GM18520 (cell line): ENCODE results near the gene NOS3.

Source experiments
- ATAC-seq: cut with Tn5 transposase; IDR thresholded peaks from one replicate; pipeline ENCODE4 v1.9.1; 2021; ENCODE audit not compliant: unreplicated experiment

The NOS3 gene

GRCh38 chr7:150977382-150978125, 13.3 kb upstream of the NOS3 start:
- ATAC-seq = no peak

DNA sequence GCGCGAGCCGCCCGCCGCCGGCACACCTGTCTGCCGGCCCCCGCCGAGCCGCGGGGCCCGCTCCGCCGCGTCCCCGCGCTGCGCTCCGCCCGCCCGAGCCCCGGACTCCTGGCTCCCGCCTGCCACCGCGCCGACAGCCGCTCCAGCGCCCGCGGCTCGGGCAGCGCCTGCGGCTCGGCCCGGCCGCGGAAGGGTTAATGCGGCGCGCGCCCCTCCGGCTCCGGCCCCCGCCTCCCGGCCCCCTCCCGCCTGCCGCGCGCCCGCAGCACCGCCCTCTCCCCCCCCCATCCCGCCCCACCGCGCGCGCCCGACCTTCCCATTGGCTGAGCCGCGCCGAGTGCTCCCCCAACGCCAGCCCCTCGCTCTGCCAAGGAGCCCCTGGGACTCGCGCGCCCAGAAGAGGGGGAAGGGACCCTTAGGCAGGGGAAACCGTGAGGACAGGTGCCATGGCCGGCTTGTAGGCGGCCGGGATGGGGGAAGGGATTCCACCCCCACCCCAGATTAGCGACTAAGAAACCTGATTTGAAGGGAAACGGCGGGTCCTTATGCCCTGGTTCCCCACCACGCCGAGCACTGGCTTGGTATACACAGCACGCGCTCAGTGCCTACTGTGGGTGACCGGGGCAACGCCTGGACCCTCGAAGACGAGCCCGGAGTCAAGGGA, 12.6 kb upstream of the NOS3 start, which contains the start of gene KCNH2:
Gene KCNH2 (minus strand): TSS at position 196 of the 664 bp plus-strand sequence. CDS start 408 bp downstream, outside the sequence.
- ATAC-seq = no peak

DNA sequence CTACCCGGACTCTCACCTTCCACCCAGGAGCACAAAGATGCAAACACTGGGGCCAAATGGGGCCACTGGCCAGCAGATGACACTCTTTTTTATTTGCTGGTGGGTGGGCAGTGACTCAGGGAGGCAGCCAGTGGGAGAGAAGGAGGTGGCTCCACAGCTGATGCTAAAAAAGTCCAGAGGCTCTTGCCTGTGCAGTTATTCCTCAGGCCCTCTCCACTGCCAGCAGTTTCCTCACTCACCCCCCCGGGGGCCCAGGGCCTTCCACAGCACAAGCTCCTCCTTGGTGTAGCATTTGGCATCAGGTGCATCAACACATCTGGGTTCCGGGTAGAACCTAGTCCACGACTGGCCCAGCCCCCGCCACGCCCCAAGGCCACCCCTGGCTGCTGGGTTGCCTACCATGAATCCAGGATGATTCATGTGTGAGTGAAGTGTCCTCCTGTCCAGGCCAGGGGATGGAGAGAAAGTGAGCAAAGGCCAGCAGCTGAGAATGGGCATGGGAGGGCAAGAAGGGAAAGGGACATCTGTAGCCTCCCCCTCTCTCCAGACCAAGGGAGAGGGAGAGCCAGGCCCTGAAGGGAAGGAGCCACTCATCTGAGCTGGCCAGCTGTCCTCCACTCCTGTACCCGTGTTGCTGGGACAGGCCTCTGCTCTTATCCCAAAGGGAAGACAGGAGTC, 11.0 kb upstream of the NOS3 start:
- ATAC-seq = no peak

GRCh38 chr7:150980663-150981062, 10.2 kb upstream of the NOS3 start:
- ATAC-seq = no peak

- no peak for ATAC-seq
These were observed 9.2 kb upstream of the NOS3 start for GRCh38 chr7:150981644-150982043.

- no peak for ATAC-seq
These were observed 8.5 kb upstream of the NOS3 start for GRCh38 chr7:150982351-150982750.

DNA sequence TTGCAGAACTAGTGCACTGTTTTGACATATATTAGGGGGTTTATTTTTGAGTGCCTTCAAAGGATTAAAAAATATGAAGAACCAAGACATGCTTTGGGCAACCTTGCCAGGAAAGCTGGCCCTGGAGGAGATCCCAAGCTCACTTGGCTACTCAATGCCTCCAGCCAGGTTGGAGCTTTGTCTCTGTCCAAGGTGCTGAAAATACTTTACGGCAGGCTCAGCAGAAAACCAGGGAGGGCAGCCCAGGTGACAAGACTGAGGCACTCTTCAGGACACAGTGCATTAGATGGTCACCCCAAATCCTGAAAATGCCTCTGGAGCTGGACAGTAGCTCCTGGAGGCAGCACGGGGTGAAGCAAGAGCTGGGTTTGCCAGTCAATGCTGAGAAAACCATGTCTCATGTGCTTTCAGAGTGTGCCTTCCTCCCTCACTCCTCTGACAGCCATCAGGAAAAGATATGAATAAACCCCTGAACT, 6.9 kb upstream of the NOS3 start:
- ATAC-seq = no peak

- no peak for ATAC-seq
These were observed 4.7 kb upstream of the NOS3 start for GRCh38 chr7:150986099-150986512.

DNA sequence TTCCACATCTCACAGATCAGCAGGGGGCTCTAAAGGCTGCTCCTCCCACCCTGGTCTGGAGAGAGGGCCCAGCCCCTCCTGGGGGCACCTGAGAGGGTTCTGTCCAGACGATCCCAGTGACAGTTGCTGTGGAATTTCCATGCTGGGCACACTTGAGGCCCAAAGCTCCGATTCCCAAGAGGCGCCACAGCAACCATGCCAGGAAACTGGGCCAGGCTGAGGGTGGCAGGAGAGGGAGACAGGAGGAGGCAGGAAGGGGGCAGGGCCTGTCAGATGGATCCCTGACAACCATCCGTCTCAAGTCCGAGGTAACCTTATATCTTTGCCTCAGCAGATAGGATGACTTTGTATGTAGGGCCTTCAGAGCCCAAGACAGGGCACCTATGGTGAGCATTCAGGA, 4.3 kb upstream of the NOS3 start:
- no peak for ATAC-seq

DNA sequence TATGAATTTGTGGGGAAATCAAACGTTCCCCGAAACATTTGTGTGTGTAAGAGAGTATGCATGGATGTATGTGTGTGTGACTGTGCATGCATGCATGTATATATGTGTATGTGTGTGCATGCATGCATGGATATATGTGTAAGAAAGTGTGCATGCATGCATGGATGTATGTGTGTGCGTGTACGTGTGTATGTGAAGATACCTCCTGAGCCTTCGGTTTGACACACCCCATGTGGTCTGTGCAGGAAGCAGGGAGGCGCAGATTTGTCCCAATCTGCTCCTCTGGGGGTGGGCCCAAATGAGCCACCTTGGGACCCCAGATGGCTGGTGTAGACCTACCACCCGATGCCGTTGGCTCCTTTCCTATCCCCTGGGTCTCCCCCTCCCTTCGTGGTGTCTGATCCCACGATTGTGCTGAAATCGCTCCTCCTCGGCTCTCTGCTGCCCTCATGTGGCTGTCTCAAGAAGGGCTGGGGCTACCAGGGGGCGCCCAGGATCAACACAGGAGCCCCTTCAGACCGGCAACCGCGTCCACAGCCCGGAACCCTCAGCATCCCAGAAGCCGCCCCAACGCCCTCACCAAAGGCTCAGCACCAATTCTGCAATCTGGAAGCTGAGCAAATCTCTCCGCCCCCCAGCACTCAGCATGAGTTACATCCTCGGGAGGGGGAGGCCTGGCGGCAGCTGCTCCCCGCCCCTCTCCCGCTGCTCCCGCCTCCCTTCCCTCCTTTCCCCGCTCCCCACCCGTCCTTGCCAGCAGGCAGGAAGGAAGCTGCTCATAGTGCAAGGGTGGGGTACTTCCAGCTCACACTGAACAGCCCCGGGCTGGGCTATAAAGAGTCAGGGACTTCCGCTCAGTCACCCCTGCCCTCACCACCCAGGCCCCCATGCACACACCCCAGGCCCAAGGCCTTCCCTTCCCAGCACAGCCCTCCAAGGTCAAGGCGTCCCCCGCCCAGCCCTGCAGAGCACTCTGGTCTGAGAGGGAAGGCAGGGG, 2.3 kb upstream of the NOS3 start:
- no peak for ATAC-seq

DNA sequence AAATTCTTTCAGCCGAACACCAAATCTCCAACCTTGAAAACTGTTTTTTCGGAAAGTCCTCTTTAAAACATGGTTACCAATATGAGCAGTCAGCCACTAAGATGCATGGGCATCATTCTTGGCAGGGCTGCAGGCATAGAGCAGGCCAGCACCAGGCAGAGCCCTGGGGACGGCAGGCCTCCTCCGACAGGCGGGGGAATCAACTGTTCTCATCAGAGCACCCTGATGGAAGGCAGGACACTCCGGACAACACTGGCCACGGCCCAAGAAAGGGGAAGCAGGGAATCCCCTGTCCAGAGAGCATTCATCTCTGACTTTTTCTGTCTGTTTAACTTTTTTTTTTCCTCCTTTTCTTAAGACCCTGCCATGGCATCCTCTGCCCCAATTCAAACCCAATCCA, 1.4 kb upstream of the NOS3 start:
- no peak for ATAC-seq

DNA sequence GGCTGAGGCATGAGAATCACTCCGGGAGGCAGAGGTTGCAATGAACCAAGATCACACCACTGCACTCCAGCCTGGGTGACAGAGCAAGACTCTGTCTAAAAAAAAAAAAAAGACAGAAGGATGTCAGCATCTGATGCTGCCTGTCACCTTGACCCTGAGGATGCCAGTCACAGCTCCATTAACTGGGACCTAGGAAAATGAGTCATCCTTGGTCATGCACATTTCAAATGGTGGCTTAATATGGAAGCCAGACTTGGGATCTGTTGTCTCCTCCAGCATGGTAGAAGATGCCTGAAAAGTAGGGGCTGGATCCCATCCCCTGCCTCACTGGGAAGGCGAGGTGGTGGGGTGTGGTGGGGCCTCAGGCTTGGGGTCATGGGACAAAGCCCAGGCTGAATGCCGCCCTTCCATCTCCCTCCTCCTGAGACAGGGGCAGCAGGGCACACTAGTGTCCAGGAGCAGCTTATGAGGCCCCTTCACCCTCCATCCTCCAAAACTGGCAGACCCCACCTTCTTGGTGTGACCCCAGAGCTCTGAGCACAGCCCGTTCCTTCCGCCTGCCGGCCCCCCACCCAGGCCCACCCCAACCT, 1.3 kb downstream of the NOS3 start:
- no peak for ATAC-seq

DNA sequence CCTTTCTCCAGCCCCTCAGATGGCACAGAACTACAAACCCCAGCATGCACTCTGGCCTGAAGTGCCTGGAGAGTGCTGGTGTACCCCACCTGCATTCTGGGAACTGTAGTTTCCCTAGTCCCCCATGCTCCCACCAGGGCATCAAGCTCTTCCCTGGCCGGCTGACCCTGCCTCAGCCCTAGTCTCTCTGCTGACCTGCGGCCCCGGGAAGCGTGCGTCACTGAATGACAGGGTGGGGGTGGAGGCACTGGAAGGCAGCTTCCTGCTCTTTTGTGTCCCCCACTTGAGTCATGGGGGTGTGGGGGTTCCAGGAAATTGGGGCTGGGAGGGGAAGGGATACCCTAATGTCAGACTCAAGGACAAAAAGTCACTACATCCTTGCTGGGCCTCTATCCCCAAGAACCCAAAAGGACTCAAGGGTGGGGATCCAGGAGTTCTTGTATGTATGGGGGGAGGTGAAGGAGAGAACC, 2.1 kb downstream of the NOS3 start:
- no peak for ATAC-seq

DNA sequence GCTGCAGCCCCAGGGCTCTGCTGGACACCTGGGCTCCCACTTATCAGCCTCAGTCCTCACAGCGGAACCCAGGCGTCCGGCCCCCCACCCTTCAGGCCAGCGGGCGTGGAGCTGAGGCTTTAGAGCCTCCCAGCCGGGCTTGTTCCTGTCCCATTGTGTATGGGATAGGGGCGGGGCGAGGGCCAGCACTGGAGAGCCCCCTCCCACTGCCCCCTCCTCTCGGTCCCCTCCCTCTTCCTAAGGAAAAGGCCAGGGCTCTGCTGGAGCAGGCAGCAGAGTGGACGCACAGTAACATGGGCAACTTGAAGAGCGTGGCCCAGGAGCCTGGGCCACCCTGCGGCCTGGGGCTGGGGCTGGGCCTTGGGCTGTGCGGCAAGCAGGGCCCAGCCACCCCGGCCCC, 2.7 kb downstream of the NOS3 start:
- ATAC-seq = no peak

DNA sequence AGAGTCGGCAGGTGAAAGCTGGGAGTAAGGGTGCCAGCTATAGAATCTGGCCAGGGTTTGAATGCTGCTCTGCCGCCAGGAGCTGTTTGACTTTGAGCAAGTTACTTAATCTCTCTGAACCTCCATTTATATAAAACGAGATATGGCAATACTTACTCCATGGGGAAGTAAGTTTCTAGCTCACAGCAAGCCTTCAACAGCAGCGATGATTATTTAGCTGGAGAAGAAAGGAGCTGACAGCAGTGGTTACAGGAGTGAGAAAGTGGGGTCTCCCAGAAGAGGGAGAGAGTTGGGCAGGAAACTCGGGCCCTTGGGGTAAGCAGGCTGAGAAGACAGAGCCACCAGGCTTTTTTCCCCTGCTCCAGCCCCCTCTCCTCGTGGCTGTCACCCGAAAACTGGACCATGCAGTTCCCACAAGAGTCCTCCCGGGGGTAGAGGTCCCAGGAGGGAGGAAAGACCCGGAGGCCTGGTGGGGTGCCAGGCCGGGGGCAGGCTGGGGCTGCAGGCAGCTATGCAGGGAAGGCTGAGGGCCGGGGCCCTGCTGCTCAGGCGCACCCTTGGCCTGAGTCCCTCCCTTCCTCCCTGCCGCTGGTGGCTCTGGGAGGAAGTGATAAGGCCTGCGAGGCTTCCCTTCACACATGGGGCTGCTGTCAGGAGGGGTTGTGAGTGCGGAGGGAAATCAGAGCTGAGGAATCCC, 3.5 kb downstream of the NOS3 start:
- no peak for ATAC-seq

GRCh38 chr7:150994838-150995510, 4.2 kb downstream of the NOS3 start:
- no peak for ATAC-seq

DNA sequence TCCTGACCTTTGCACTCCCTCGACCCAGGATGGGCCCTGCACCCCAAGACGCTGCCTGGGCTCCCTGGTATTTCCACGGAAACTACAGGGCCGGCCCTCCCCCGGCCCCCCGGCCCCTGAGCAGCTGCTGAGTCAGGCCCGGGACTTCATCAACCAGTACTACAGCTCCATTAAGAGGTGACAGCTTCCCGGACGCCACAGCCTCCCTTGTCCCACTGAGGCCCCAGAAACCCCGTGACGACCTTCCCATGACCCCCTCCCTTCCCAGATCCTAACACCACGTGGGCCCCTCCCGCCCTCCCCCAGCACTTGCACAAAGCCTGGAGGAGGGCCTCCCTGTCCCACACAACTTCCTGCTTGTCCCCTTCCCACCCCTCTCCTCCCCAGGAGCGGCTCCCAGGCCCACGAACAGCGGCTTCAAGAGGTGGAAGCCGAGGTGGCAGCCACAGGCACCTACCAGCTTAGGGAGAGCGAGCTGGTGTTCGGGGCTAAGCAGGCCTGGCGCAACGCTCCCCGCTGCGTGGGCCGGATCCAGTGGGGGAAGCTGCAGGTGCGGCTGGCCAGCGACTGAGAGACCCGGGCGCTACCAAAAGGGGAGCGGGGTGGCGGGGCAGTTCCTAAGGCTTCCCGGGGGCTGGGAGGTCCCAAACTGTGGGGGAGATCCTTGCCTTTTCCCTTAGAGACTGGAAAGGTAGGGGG, 5.7 kb downstream of the NOS3 start:
- no peak for ATAC-seq

DNA sequence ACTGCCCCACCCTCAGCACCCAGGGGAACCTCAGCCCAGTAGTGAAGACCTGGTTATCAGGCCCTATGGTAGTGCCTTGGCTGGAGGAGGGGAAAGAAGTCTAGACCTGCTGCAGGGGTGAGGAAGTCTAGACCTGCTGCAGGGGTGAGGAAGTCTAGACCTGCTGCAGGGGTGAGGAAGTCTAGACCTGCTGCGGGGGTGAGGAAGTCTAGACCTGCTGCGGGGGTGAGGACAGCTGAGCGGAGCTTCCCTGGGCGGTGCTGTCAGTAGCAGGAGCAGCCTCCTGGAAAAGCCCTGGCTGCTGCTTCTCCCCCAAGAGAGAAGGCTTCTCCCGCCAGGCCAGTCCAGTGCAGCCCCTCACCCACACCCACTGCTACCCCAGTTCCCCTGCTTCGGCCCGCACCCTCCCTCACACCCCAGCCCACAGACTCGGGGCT, 6.3 kb downstream of the NOS3 start:
- ATAC-seq = no peak
